ENCODE results near the gene MTCH1. TPM values are rescaled to one million over a fixed set of nuclear protein-coding genes. Genes with fewer than 3 reads are reported as not detected.

The MTCH1 gene
- total RNA-seq, 1 donor from 2014 or later, result 290 TPM

- no peak for DNase-seq
These were observed 61.9 kb downstream of the MTCH1 start for GRCh38 chr6:36924131-36924530.

DNA sequence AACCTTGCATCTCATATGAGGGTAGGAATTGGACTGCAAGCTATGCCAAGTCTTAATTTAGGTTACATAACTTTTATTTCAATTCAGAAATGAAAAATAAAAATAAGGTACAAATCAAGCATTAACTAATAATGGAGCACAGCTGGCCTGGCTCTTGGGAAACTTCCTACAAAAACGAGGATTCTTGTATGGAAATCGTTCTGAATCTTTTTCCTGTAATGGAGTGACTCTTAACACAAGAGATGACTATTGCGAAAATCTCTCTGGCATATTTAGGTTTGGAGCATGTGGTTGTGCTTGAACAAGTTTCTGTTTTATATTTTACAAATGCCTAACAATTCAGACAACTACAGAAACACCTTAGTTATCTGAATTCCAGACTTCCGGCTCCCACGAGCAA is 65.5 kb downstream of the MTCH1 start:
- no peak for DNase-seq

- no peak for DNase-seq
These were observed 65.9 kb downstream of the MTCH1 start for GRCh38 chr6:36920049-36920448.

Other genes with a start within 250 kb of the MTCH1 start
- gene CPNE5, start 146.8 kb downstream of the MTCH1 start, total RNA-seq, result 12.9 and 14.0 TPM in 2 replicates
- gene PPIL1, start 111.4 kb downstream of the MTCH1 start, total RNA-seq, result 21.3 and 26.9 TPM in 2 replicates
- gene C6orf89, start 100.2 kb downstream of the MTCH1 start, total RNA-seq, result 27.7 and 35.8 TPM in 2 replicates
- not detected in 2 replicates for gene PI16, start 31.5 kb downstream of the MTCH1 start, total RNA-seq
- not detected in 2 replicates for gene FGD2, start 19.5 kb upstream of the MTCH1 start, total RNA-seq
- 1.3 and 2.6 TPM in 2 replicates for gene PIM1, start 184.0 kb upstream of the MTCH1 start, total RNA-seq

Data from dermis blood vessel endothelial cell (primary cell).